ENCODE measurements around the gene PRMT7. TPM values are rescaled to one million over a fixed set of nuclear protein-coding genes. Genes with fewer than 3 reads are reported as not detected.

The PRMT7 gene
- total RNA-seq, 4 donors from 2014 or later, result 11.5 to 34.9 (median 27.4) TPM

GRCh38 chr16:68338326-68339119 is 27.7 kb downstream of the PRMT7 start:
- WGBS, 2 donors (ENCODE audit: low coverage in 1 of 2), result 89 to 93% methylated on average over 3 to 13 of the region's 16 CpGs
- ATAC-seq, result no peak
- no peak for TF ChIP-seq CTCF (IDR thresholded peaks at IDR 0.05)
- no peak for TF ChIP-seq POLR2AphosphoS5 (IDR thresholded peaks at IDR 0.05)
- Histone ChIP-seq H3K27me3 (no peaks in the 10 kb centered on the region), H3K4me1 (peaks cover 0 to 1% (median 0%) of the 10 kb centered on the region in 3 donors), H3K36me3 (peaks cover 0 to 94% of the 10 kb centered on the region in 2 donors), H3K27ac (no peak overlapping the region), H3K9me3 (no peaks in the 10 kb centered on the region), H3K4me3 (no peak overlapping the region)

DNA sequence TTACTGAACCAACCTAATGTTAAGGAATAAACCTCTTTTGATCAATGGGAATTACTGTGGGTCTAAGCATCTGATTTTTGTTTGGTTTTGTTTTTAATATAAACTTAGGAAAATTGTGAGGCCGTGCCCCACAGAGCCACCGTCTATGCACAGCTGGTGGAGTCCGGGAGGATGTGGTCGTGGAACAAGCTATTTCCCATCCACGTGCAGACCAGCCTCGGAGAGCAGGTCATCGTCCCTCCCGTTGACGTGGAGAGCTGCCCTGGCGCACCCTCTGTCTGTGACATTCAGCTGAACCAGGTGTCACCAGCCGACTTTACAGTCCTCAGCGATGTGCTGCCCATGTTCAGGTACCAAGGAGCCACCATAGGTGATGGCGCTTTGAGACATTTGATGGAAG is 28.4 kb downstream of the PRMT7 start:
- Histone ChIP-seq H3K27ac (no peak overlapping the region), H3K4me1 (no peaks in the 10 kb centered on the region), H3K9me3 (no peaks in the 10 kb centered on the region), H3K4me3 (no peak overlapping the region), H3K36me3 (peaks cover 0 to 94% of the 10 kb centered on the region in 2 donors), H3K27me3 (no peaks in the 10 kb centered on the region)
- TF ChIP-seq POLR2AphosphoS5 (IDR thresholded peaks at IDR 0.05), result no peak
- no peak for TF ChIP-seq EP300 (IDR thresholded peaks at IDR 0.05)
- no peak for TF ChIP-seq POLR2A (IDR thresholded peaks at IDR 0.05)
- no peak for TF ChIP-seq CTCF (IDR thresholded peaks at IDR 0.05)
- no peak for ATAC-seq
- WGBS, 2 donors (ENCODE audit: low coverage in 1 of 2), result 81 to 89% methylated on average over 6 to 8 of the region's 13 CpGs

GRCh38 chr16:68342620-68343019 is 31.8 kb downstream of the PRMT7 start:
- no peak for TF ChIP-seq POLR2A (IDR thresholded peaks at IDR 0.05)
- TF ChIP-seq POLR2AphosphoS5 (IDR thresholded peaks at IDR 0.05), result no peak
- no peak for TF ChIP-seq EP300 (IDR thresholded peaks at IDR 0.05)
- TF ChIP-seq CTCF (IDR thresholded peaks at IDR 0.05), result no peak
- Histone ChIP-seq H3K27me3 (no peaks in the 10 kb centered on the region), H3K27ac (no peak overlapping the region), H3K4me1 (no peaks in the 10 kb centered on the region), H3K9me3 (no peaks in the 10 kb centered on the region), H3K36me3 (peaks cover 0 to 96% of the 10 kb centered on the region in 2 donors), H3K4me3 (no peak overlapping the region)
- ATAC-seq, result no peak
- 95 to 100% methylated on average over 1 to 4 of the region's 7 CpGs for WGBS, 2 donors (ENCODE audit: low coverage in 1 of 2)

DNA sequence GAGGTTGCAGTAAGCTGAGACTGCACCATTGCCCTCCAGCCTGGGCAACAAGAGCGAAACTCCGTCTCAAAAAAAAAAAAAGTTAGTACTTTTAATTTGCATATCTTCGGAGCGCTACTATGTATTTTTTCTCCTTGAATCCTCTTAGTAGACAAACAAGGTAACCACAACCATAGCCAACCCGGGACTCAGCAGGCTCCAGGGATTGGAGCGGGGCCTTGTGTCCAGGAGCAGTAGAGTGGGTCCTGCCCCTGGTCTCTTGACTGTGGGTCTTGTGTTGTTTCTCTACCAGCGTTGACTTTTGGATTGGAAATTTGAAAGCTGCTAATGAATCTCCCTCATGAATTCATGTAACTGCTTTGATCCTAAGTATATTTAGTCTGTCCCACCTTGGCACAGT is 32.3 kb downstream of the PRMT7 start:
- Histone ChIP-seq H3K9me3 (no peaks in the 10 kb centered on the region), H3K27ac (no peak overlapping the region), H3K36me3 (peaks cover 0 to 96% of the 10 kb centered on the region in 2 donors), H3K27me3 (no peaks in the 10 kb centered on the region), H3K4me3 (no peak overlapping the region), H3K4me1 (no peaks in the 10 kb centered on the region)
- no peak for ATAC-seq
- 85 to 100% methylated on average over 2 to 6 of the region's 7 CpGs for WGBS, 2 donors (ENCODE audit: low coverage in 1 of 2)
- TF ChIP-seq EP300 (IDR thresholded peaks at IDR 0.05) (no peak), POLR2A (IDR thresholded peaks at IDR 0.05) (no peak), POLR2AphosphoS5 (IDR thresholded peaks at IDR 0.05) (no peak), CTCF (IDR thresholded peaks at IDR 0.05) (no peak)

- H3K4me3 ChIP-seq, result no peak overlapping the region
- no peaks in the 10 kb centered on the region for H3K4me1 ChIP-seq
- H3K27me3 ChIP-seq, result no peaks in the 10 kb centered on the region
- H3K9me3 ChIP-seq, result no peaks in the 10 kb centered on the region
- no peak for ATAC-seq
- H3K36me3 ChIP-seq, result peaks cover 0 to 96% of the 10 kb centered on the region in 2 donors
- H3K27ac ChIP-seq, result no peak overlapping the region
- WGBS, 2 donors (ENCODE audit: low coverage in 1 of 2), result 62 to 74% methylated on average over 7 to 11 of the region's 11 CpGs
- TF ChIP-seq POLR2A (IDR thresholded peaks at IDR 0.05) (no peak), POLR2AphosphoS5 (IDR thresholded peaks at IDR 0.05) (no peak), CTCF (IDR thresholded peaks at IDR 0.05) (no peak), EP300 (IDR thresholded peaks at IDR 0.05) (no peak)
Observed at GRCh38 chr16:68344252-68344651, 33.4 kb downstream of the PRMT7 start.

All from gastroesophageal sphincter (tissue), 4 donors.